Mesendoderm (in vitro differentiated cells): ENCODE measurements around the gene SPRYD4.

Source experiments
- DNase-seq: peaks from one replicate; pipeline ENCODE4 v3.0.0; 2013
- H2AK5ac ChIP-seq: 2 replicates; pipeline ENCODE4 v1.6.1; 2013; ENCODE audit warnings: low read length, inconsistent platforms
- H2BK120ac ChIP-seq: 2 replicates; pipeline ENCODE4 v1.6.1; 2013; ENCODE audit warnings: low read depth, mild to moderate bottlenecking, low read length, moderate library complexity, mixed read lengths
- H2BK15ac ChIP-seq: replicated peaks from 2 replicates; pipeline ENCODE4 v1.6.1; 2013; ENCODE audit warnings: low read depth, mild to moderate bottlenecking, moderate library complexity
- H2BK5ac ChIP-seq: 2 replicates; pipeline ENCODE4 v1.6.1; 2013; ENCODE audit warnings: low read length, inconsistent platforms
- H3K18ac ChIP-seq: 2 replicates; pipeline ENCODE4 v1.6.1; 2013; ENCODE audit warnings: mild to moderate bottlenecking, low read length, mixed read lengths
- H3K23ac ChIP-seq: one replicate; pipeline ENCODE4 v1.6.1; 2013; ENCODE audit warnings: low read length
- H3K27ac ChIP-seq: 2 replicates; pipeline ENCODE4 v1.5.1; 2013; ENCODE audit warnings: low read depth, mild to moderate bottlenecking, inconsistent platforms, low read length, moderate library complexity
- H3K27me3 ChIP-seq: 2 replicates; pipeline ENCODE4 v1.6.1; 2013; ENCODE audit warnings: low read length, control low read depth, mild to moderate bottlenecking, inconsistent platforms; ENCODE audit not compliant: insufficient read depth, poor library complexity
- H3K36me3 ChIP-seq: 2 replicates; pipeline ENCODE4 v1.6.1; 2013; ENCODE audit warnings: low read length, inconsistent platforms; ENCODE audit not compliant: control insufficient read depth, insufficient read depth
- H3K4ac ChIP-seq: one replicate; pipeline ENCODE4 v1.6.1; 2013; ENCODE audit warnings: low read depth, mild to moderate bottlenecking, low read length, moderate library complexity
- H3K4me1 ChIP-seq: 2 replicates; pipeline ENCODE4 v1.6.1; 2013; ENCODE audit warnings: low read depth, low read length, inconsistent platforms; ENCODE audit not compliant: control insufficient read depth
- H3K4me2 ChIP-seq: 2 replicates; pipeline ENCODE4 v1.6.1; 2013; ENCODE audit warnings: low read length
- H3K4me3 ChIP-seq: 2 replicates; pipeline ENCODE4 v1.5.1; 2013; ENCODE audit warnings: mild to moderate bottlenecking, low read length
- H3K56ac ChIP-seq: one replicate; pipeline ENCODE4 v1.6.1; 2013; ENCODE audit warnings: low read length
- H3K79me1 ChIP-seq: 2 replicates; pipeline ENCODE4 v1.6.1; 2013; ENCODE audit warnings: low read length, inconsistent platforms
- H3K79me2 ChIP-seq: 2 replicates; pipeline ENCODE4 v1.6.1; 2013; ENCODE audit warnings: mild to moderate bottlenecking, low read length; ENCODE audit not compliant: control insufficient read depth, insufficient read depth
- H3K9ac ChIP-seq: 2 replicates; pipeline ENCODE4 v1.6.1; 2013; ENCODE audit warnings: low read length, inconsistent platforms
- H4K5ac ChIP-seq: one replicate; pipeline ENCODE4 v1.6.1; 2013; ENCODE audit warnings: low read length
- H4K8ac ChIP-seq: one replicate; pipeline ENCODE4 v1.6.1; 2013; ENCODE audit warnings: low read depth, mild to moderate bottlenecking, control low read depth, low read length, moderate library complexity
- WGBS: extraction: QIAGEN DNeasy Blood & Tissue Kit; methylation state at CpG from one replicate; pipeline ENCODE4 v1.1.7; 2013; ENCODE audit warnings: low lambda C conversion rate, missing lambda C conversion rate; ENCODE audit not compliant: insufficient coverage; ENCODE audit errors: extremely low coverage; 5-methylcytosine and 5-hydroxymethylcytosine counted together

SPRYD4 gene

DNA sequence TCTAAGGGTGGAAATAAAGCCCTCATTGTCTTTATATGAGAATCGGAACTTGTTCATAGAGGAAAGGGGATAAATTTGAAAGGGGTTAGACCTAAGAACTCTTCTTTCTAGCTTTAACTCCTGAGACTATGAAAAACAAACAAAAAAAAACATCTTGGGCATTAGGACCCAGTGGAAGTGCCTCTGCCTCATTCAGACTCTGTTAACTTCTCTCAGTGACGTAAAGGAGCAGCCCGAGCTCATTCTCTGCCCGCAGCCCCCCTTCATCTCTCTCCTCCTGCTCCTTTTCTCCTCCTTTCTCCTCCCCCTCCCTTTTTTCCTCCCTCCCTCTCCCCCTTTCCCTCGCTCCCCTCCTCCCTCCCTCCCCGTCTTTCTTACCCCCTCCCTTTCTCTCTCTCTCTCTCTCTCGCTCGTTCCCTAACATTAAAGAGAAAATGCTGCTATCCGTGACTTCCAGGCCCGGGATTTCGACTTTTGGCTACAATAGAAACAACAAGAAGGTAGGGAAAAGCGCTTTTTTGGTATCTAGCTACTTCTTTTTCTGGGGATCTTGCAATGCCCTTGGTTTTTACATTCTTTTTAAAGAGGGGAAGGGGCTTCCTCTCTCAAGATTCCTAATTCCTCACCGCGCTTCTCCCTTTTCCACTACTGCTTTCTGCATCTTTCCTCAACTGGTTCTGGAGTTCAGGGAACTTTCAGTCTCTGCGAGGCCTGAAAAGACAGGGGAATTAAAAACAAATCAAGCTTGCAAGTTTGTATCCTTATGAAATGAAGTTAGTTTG is 53.4 kb downstream of the SPRYD4 start, which contains the start of gene RBMS2:
TSS of gene RBMS2 (plus strand) at position 231 of the 782 bp plus-strand sequence. CDS start at position 435, 204 bp downstream.
- Histone ChIP-seq H4K8ac (no peak within 1 kb of the TSS), H3K23ac (no peak within 1 kb of the TSS), H2BK120ac (peak within 1 kb of the TSS; percentile 45), H3K18ac (peak within 1 kb of the TSS; percentile 90), H3K79me1 (no peaks in the 10 kb centered on the region), H3K4me2 (peak within 1 kb of the TSS; percentile 82), H3K4me1 (peaks cover 2% of the 10 kb centered on the region), H3K27ac (peak within 1 kb of the TSS; percentile 74), H3K4me3 (peak within 1 kb of the TSS; percentile 77), H3K79me2 (peaks cover 24% of the 10 kb centered on the region), H3K27me3 (no peaks in the 10 kb centered on the region), H2AK5ac (peak within 1 kb of the TSS; percentile 11), H2BK5ac (peak within 1 kb of the TSS; percentile 35), H4K5ac (peak within 1 kb of the TSS; percentile 64), H3K56ac (peak within 1 kb of the TSS; percentile 90), H3K36me3 (no peaks in the 10 kb centered on the region), H3K9ac (peak within 1 kb of the TSS; percentile 84), H2BK15ac (peak within 1 kb of the TSS; percentile 98), H3K4ac (peak within 1 kb of the TSS; percentile 70)
- DNase-seq: peak; percentile 98
- no CpG with 5 or more reads among the region's 15 CpGs for WGBS

DNA sequence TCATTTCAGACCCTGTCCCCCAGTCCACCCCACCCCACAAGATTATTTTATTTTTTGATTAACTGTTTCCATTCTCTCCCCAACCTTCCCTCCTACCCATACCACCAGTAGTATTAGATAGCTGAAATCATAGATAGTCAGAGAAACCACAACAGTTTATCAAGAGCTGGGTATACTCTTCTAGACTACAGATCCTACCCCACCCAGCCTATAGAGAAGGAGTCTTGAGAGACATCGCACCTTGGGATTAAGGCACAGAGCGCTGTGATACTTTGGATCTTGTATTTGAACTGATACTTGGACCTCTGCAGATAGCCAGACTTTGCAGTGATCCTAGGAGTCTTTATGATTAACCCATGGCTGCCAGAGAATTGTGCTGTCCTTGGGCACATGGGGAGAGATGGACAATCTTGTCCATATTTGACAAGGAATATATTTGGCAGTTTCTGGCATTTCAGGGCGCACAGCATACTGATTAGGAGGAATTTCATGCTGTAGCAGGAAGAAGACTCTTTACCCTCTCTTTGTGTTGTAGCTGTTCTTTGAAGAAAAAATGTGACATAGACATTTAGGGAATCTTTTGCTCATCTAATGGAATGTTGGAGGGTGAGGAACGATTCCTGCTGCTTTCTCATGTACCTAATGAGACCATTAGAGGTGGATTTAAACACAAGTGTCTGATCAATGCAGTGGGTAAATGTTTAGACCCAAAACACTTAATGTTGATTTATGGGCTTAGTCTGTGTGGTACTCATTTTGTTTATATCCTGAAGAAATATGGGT is 54.2 kb downstream of the SPRYD4 start:
- Histone ChIP-seq H3K36me3 (no peaks in the 10 kb centered on the region), H3K4me2 (peak overlapping the region; percentile 82), H3K4ac (peak overlapping the region; percentile 70), H3K4me1 (peaks cover 2% of the 10 kb centered on the region), H4K8ac (no peak overlapping the region), H3K18ac (peak overlapping the region; percentile 90), H4K5ac (peak overlapping the region; percentile 64), H3K79me2 (peaks cover 24% of the 10 kb centered on the region), H3K27me3 (no peaks in the 10 kb centered on the region), H3K27ac (peak overlapping the region; percentile 74), H2AK5ac (peak overlapping the region; percentile 11), H3K79me1 (no peaks in the 10 kb centered on the region), H2BK5ac (no peak overlapping the region), H3K4me3 (peak overlapping the region; percentile 77), H3K56ac (peak overlapping the region; percentile 90), H3K23ac (no peak overlapping the region), H3K9ac (peak overlapping the region; percentile 84), H2BK120ac (no peak overlapping the region), H2BK15ac (peak overlapping the region; percentile 9)
- WGBS: no CpG with 5 or more reads among the region's 4 CpGs
- peak; percentile 69 for DNase-seq

- H3K23ac ChIP-seq: no peak overlapping the region
- H3K4me1 ChIP-seq: peaks cover 2% of the 10 kb centered on the region
- DNase-seq: no peak
- no peak overlapping the region for H3K4me3 ChIP-seq
- no peak overlapping the region for H4K8ac ChIP-seq
- peak overlapping the region; percentile 60 for H3K18ac ChIP-seq
- H4K5ac ChIP-seq: no peak overlapping the region
- no peak overlapping the region for H3K56ac ChIP-seq
- H3K4me2 ChIP-seq: no peak overlapping the region
- no peaks in the 10 kb centered on the region for H3K27me3 ChIP-seq
- H2BK5ac ChIP-seq: no peak overlapping the region
- no peaks in the 10 kb centered on the region for H3K36me3 ChIP-seq
- peaks cover 5% of the 10 kb centered on the region for H3K79me1 ChIP-seq
- H2BK15ac ChIP-seq: no peak overlapping the region
- H2BK120ac ChIP-seq: no peak overlapping the region
- H3K79me2 ChIP-seq: peaks cover 38% of the 10 kb centered on the region
- no peak overlapping the region for H3K4ac ChIP-seq
- no peak overlapping the region for H2AK5ac ChIP-seq
- no peak overlapping the region for H3K9ac ChIP-seq
- no peak overlapping the region for H3K27ac ChIP-seq
- WGBS: no CpG with 5 or more reads among the region's 1 CpG
These were observed 60.5 kb downstream of the SPRYD4 start for GRCh38 chr12:56528846-56529245.
